ENCODE data around the gene KL. TPM values are rescaled to one million over a fixed set of nuclear protein-coding genes. Genes with fewer than 3 reads are reported as not detected.

KL gene
- total RNA-seq, 4 donors from 2014 or later: 1.3 to 1.6 (median 1.4) TPM

DNA sequence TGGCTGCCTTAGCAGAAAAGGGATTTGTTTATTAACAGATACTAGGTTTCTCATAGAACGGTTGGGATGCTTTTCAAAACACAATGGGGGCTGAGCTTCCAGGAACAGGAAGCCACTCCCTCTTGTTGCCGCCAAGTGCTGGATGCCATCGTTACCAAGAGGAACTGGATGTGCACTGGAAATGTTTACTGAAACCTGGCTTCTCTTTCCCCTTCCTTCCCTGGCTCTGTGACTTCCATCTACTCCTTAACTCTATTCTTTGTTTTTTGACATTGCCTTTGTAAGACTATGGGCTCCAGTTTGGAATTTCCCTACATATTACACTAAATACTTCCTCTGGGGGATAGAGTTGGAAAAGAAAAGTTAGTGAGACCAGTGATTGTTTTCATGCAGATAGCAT lies 11.7 kb upstream of the KL start:
- DNase-seq (peak in 1 of 2 donors; percentile 31), ATAC-seq (peak; percentile 70 to 76)
- H3K27ac ChIP-seq: peak overlapping the region; percentile 46 to 75 (median 61)
- no peak for TF ChIP-seq CTCF (IDR thresholded peaks at IDR 0.05 in 4 of 5, conservative IDR thresholded peaks at IDR 0.05 in 1 of 5)
- TF ChIP-seq POLR2A (IDR thresholded peaks at IDR 0.05): no peak
- in situ Hi-C loops (cut with MboI; ENCODE audit: low sequenced_read_pairs in 4 of 4): loop anchor here in 1 of 4 donors (25.0 kb wide), 1 partner anchor 417 kb away; the partner anchor contains the start of gene PDS5B
- no peaks in the 10 kb centered on the region for H3K27me3 ChIP-seq
- peaks cover 3 to 18% of the 10 kb centered on the region in 2 donors for H3K4me1 ChIP-seq
- no peaks in the 10 kb centered on the region for H3K36me3 ChIP-seq
- H3K9me3 ChIP-seq: peaks cover 0 to 3% (median 0%) of the 10 kb centered on the region in 3 donors
- no peak overlapping the region for H3K4me3 ChIP-seq
- intact Hi-C loops (cut with DNase I; ENCODE audit: low total_unique reads): no loop called here

DNA sequence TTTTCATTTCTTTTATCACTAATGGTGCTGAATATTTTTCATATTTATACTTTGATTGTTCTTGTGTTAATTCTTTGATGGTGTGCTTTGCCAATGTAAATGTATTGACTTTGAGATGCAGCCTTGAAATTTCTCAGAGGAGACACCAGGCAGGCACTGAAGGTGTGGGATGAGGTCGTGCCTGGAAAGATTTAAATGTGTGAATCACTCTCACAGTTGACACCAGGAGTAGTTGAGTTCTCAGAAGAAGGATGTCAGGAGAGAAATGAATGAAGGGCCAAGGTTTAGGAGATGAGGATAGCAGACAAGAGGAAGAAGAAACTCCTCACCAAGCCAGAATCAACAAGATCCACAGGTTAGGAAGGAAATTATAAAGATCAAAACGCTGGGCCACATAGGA lies 10.1 kb upstream of the KL start:
- no peaks in the 10 kb centered on the region for H3K27me3 ChIP-seq
- in situ Hi-C loops (cut with MboI; ENCODE audit: low sequenced_read_pairs in 4 of 4) (loop anchor here in 1 of 4 donors (25.0 kb wide), 1 partner anchor 419 kb away; the partner anchor contains the start of gene PDS5B), intact Hi-C loops (cut with DNase I; ENCODE audit: low total_unique reads) (no loop called here)

GRCh38 chr13:33006638-33007037 lies 9.6 kb upstream of the KL start:
- peaks cover 3 to 18% of the 10 kb centered on the region in 2 donors for H3K4me1 ChIP-seq
- H3K27ac ChIP-seq: no peak overlapping the region
- intact Hi-C loops (cut with DNase I; ENCODE audit: low total_unique reads) (no loop called here), in situ Hi-C loops (cut with MboI; ENCODE audit: low sequenced_read_pairs in 4 of 4) (loop anchor here in 1 of 4 donors (25.0 kb wide), 1 partner anchor 419 kb away; the partner anchor contains the start of gene PDS5B)
- DNase-seq (no peak), ATAC-seq (no peak)
- no peak overlapping the region for H3K4me3 ChIP-seq
- H3K9me3 ChIP-seq: peaks cover 0 to 3% (median 0%) of the 10 kb centered on the region in 3 donors
- H3K27me3 ChIP-seq: no peaks in the 10 kb centered on the region
- no peaks in the 10 kb centered on the region for H3K36me3 ChIP-seq
- TF ChIP-seq CTCF (IDR thresholded peaks at IDR 0.05 in 4 of 5, conservative IDR thresholded peaks at IDR 0.05 in 1 of 5) (no peak), POLR2A (IDR thresholded peaks at IDR 0.05) (no peak)

More for the DNA sequence above, 10.1 kb upstream of the KL start:
- no peaks in the 10 kb centered on the region for H3K36me3 ChIP-seq
- H3K4me1 ChIP-seq: peaks cover 3 to 18% of the 10 kb centered on the region in 2 donors
- DNase-seq (no peak), ATAC-seq (no peak)
- H3K9me3 ChIP-seq: peaks cover 0 to 3% (median 0%) of the 10 kb centered on the region in 3 donors
- no peak for TF ChIP-seq CTCF (IDR thresholded peaks at IDR 0.05 in 4 of 5, conservative IDR thresholded peaks at IDR 0.05 in 1 of 5)
- no peak for TF ChIP-seq POLR2A (IDR thresholded peaks at IDR 0.05)
- H3K4me3 ChIP-seq: no peak overlapping the region
- no peak overlapping the region for H3K27ac ChIP-seq

DNA sequence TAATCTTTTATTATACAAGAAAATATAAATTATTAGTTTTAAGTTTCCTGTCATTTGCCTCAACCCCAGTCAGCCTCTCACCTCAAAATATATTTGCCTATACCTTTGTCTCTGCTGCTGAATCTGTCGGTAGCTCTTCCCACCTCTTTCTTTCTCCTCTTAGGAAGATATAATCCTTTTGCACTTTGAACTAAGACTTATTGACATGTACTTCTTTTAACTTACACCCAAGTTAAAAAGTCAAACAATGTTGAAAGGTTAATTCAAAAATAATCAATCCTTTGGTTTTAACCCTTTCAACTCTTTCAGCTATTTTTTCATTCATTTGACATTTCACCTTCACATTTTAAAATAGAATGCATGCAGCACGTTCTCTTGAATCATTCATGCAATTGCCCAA lies 9.0 kb upstream of the KL start:
- in situ Hi-C loops (cut with MboI; ENCODE audit: low sequenced_read_pairs in 4 of 4): loop anchor here in 1 of 4 donors (25.0 kb wide), 1 partner anchor 420 kb away; the partner anchor contains the start of gene PDS5B
- no peaks in the 10 kb centered on the region for H3K36me3 ChIP-seq

More for the DNA sequence above, 9.0 kb upstream of the KL start:
- TF ChIP-seq POLR2A (IDR thresholded peaks at IDR 0.05) (no peak), CTCF (IDR thresholded peaks at IDR 0.05 in 4 of 5, conservative IDR thresholded peaks at IDR 0.05 in 1 of 5) (no peak)
- H3K27me3 ChIP-seq: no peaks in the 10 kb centered on the region
- H3K4me1 ChIP-seq: peaks cover 3 to 18% of the 10 kb centered on the region in 2 donors
- ATAC-seq (no peak), DNase-seq (no peak)
- H3K27ac ChIP-seq: no peak overlapping the region
- H3K4me3 ChIP-seq: no peak overlapping the region
- intact Hi-C loops (cut with DNase I; ENCODE audit: low total_unique reads): no loop called here
- peaks cover 0 to 3% (median 0%) of the 10 kb centered on the region in 3 donors for H3K9me3 ChIP-seq

All from gastrocnemius medialis (tissue), 4 donors.